GM12878 (cell line): ENCODE measurements around the gene TMEM53. TPM values are rescaled to one million over a fixed set of nuclear protein-coding genes. Genes with fewer than 3 reads are reported as not detected.

Experiments used
- ATAC-seq: fragments of 200-7000 bp; cut with Tn5 transposase; 3 replicates; pipeline ENCODE4 v1.9.1; 2020; ENCODE audit warnings: mild to moderate bottlenecking, moderate library complexity
- BruUV-seq: library from RNA; stranded (reverse); fragments of 400-500 nt; replicated peaks from 2 replicates; lab custom pipeline; 2021; lab: Mats Ljungman, UMichigan
- CTCF ChIA-PET: fragments of 300-600 bp; sonication (Branson Sonifier 250); formaldehyde crosslinking; extraction: SDS; loops from one replicate; lab custom pipeline; 2021; ENCODE audit warnings: inconsistent platforms; lab: Yijun Ruan, JAX
- POLR2A ChIA-PET: fragments of 350-600 bp; formaldehyde crosslinking; extraction: SDS; loops from one replicate; lab custom pipeline; 2021; ENCODE audit warnings: inconsistent platforms; lab: Charles Lee
- RAD21 ChIA-PET: fragments of 300-600 bp; sonication (Branson Sonifier 250); formaldehyde crosslinking; loops from one replicate; lab custom pipeline; 2023; ENCODE audit warnings: antibody characterized with exemption; ENCODE audit not compliant: unreplicated experiment; lab: Charles Lee
- SMC1A ChIA-PET: fragments of 300-600 bp; sonication (Branson Sonifier 250); formaldehyde crosslinking; loops from one replicate; lab custom pipeline; 2023; ENCODE audit not compliant: unreplicated experiment, uncharacterized antibody; lab: Charles Lee
- DNase-seq: peaks from one replicate; pipeline ENCODE4 v3.0.0-alpha.2; 2011; ENCODE audit warnings: low read depth, low spot score
- FAIRE-seq: peaks from 3 replicates; lab custom pipeline; 2011; peaks lifted over from hg19 to GRCh38; lab: Jason Lieb, UNC
- H2AFZ ChIP-seq: 2 replicates; pipeline ENCODE4 v1.6.0; 2011; ENCODE audit warnings: low read depth, low read length, control low read depth; ENCODE audit not compliant: control insufficient read depth
- H3K27ac ChIP-seq: 2 replicates; pipeline ENCODE4 v1.5.1; 2011; ENCODE audit warnings: control low read depth; ENCODE audit not compliant: control insufficient read depth, insufficient read depth
- H3K27me3 ChIP-seq, 2 experiments: replicated peaks in 1 of 2; 2 replicates each; pipeline versions ENCODE4 v1.6.0 to v1.6.1; 2011; ENCODE audit warnings: low read length in 1 of 2; ENCODE audit not compliant: control insufficient read depth in 2 of 2, insufficient read depth in 2 of 2
- H3K36me3 ChIP-seq, 2 experiments: 2 replicates each; pipeline ENCODE4 v1.5.1; 2011; ENCODE audit warnings: low read length in 1 of 2; ENCODE audit not compliant: control insufficient read depth in 2 of 2, insufficient read depth in 2 of 2
- H3K4me1 ChIP-seq: 2 replicates; pipeline ENCODE4 v1.6.1; 2011; ENCODE audit warnings: mild to moderate bottlenecking, low read length, moderate library complexity, mixed read lengths; ENCODE audit not compliant: control insufficient read depth, insufficient read depth
- H3K4me2 ChIP-seq: 2 replicates; pipeline ENCODE4 v1.6.0; 2011; ENCODE audit warnings: control low read depth; ENCODE audit not compliant: control insufficient read depth, insufficient read depth
- H3K4me3 ChIP-seq: fragments of 200-600 bp; sonication (generic); 2 replicates; pipeline ENCODE4 v1.5.1; 2016
- H3K79me2 ChIP-seq: 2 replicates; pipeline ENCODE4 v1.6.0; 2011; ENCODE audit warnings: low read length; ENCODE audit not compliant: control insufficient read depth, insufficient read depth
- H3K9ac ChIP-seq: 2 replicates; pipeline ENCODE4 v1.8.0; 2011; ENCODE audit warnings: low read length, control low read depth, mixed read lengths; ENCODE audit not compliant: control insufficient read depth, insufficient read depth
- H3K9me3 ChIP-seq: replicated peaks from 3 replicates; pipeline ENCODE4 v1.5.1; 2011; ENCODE audit warnings: mild to moderate bottlenecking, low read length; ENCODE audit not compliant: control insufficient read depth, insufficient read depth
- H4K20me1 ChIP-seq: 2 replicates; pipeline ENCODE4 v1.6.0; 2011; ENCODE audit not compliant: control insufficient read depth, insufficient read depth
- MLLT1 ChIP-seq: fragments of 450-650 bp; IDR thresholded peaks from 2 replicates; pipeline ENCODE4 v1.6.1; 2016; ENCODE audit warnings: mild to moderate bottlenecking
- SMAD5 ChIP-seq: IDR thresholded peaks from 2 replicates; pipeline ENCODE4 v1.6.1; 2016; ENCODE audit warnings: antibody characterized with exemption, low read depth
- SRF ChIP-seq, 2 experiments: IDR thresholded peaks; 2 replicates each; pipeline ENCODE4 v1.6.1; 2011; ENCODE audit warnings: low read depth in 2 of 2, low read length in 2 of 2, mild to moderate bottlenecking in 1 of 2, moderate library complexity in 1 of 2
- STAT1 ChIP-seq: fragments of 450-650 bp; conservative IDR thresholded peaks from 2 replicates; pipeline ENCODE4 v1.6.1; 2014; ENCODE audit warnings: antibody characterized with exemption, mild to moderate bottlenecking
- WGBS: methylation state at CpG from one replicate; pipeline ENCODE4 v1.1.6; 2016; ENCODE audit warnings: low lambda C conversion rate; ENCODE audit not compliant: insufficient replicate concordance, insufficient coverage; ENCODE audit errors: missing lambda C conversion rate; 5-methylcytosine and 5-hydroxymethylcytosine counted together
- in situ Hi-C: fragments of 300-500 bp; cut with MboI; formaldehyde crosslinking; loops from 9 replicates; pipeline ENCODE4 v1.14.3; 2018; ENCODE audit warnings: mixed read lengths
- intact Hi-C: fragments of 100-400 bp; cut with micrococcal nuclease; formaldehyde crosslinking; loops from one replicate; pipeline ENCODE4 v1.14.2; 2022; ENCODE audit not compliant: unreplicated experiment
- polyA plus RNA-seq, 11 experiments: library from polyadenylated mRNA; depleted of rRNA in 4 of 11; unstranded in 6 of 11; stranded (reverse) in 5 of 11; fragments of >200 nt; fragmentation: Nextera tagmentation in 4 of 11; fragmentation: Illumina TruSeq in 1 of 11; extraction: Ambion mirVana in 4 of 11; extraction: Trizol in 1 of 11; gene quantifications; 1 replicate in 1 of 11; 2 replicates in 10 of 11; pipeline versions ENCODE4 v1.2.1 to v1.2.3, GENCODE V29; 2011 to 2016; ENCODE audit warnings: inconsistent platforms in 2 of 11, missing spikeins in 2 of 11, low read depth in 1 of 11
- total RNA-seq, 4 experiments: library from RNA; depleted of rRNA in 3 of 4; stranded (reverse); fragments of >200 nt in 3 of 4; fragmentation: Illumina TruSeq in 1 of 4; extraction: Trizol in 1 of 4; gene quantifications; 2 replicates each; pipeline versions ENCODE4 v1.2.1 to v1.2.3, GENCODE V29; 2013 to 2021

The TMEM53 gene
- total and polyA plus RNA-seq, 10 of the 15 experiments (the other 5 are each of a cell fraction or from before 2014, with no cell fraction given) = 3.1 to 23.9 (median 11.1) TPM

GRCh38 chr1:44717653-44718052 is 43.4 kb upstream of the TMEM53 start:
- no peak overlapping the region for H2AFZ ChIP-seq
- peak overlapping the region; percentile 49; the same call in 1 of the 2 replicates for H3K27ac ChIP-seq
- H3K4me3 ChIP-seq = no peak overlapping the region
- no peaks in the 10 kb centered on the region for H4K20me1 ChIP-seq
- no TSS peak for BruUV-seq
- H3K36me3 ChIP-seq = no peaks in the 10 kb centered on the region
- H3K4me2 ChIP-seq = peak overlapping the region; percentile 31
- intact Hi-C loops = no loop called here
- TF ChIP-seq STAT1 (no peak), MLLT1 (no peak), SMAD5 (no peak), SRF (IDR thresholded peaks at IDR 0.05; ENCODE audit: low read depth in 2 of 2, low read length in 2 of 2) (no peak)
- FAIRE-seq (no peak), DNase-seq (no peak), ATAC-seq (no peak)
- no peaks in the 10 kb centered on the region for H3K27me3 ChIP-seq
- H3K9ac ChIP-seq = no peak overlapping the region
- H3K79me2 ChIP-seq = no peaks in the 10 kb centered on the region
- ChIA-PET CTCF (interaction anchor here (0.6 to 12.6 kb wide), 11 partner anchors 9 to 582 kb away, joined by 3 to 175 read pairs (median 5); partner anchors contain the start of genes BEST4 and RNU5D-1), POLR2A (interaction anchor here (0.6 to 9.8 kb wide), 7 partner anchors 9 to 294 kb away, joined by 3 to 110 read pairs (median 3); partner anchors contain the start of genes HECTD3 and RNU5D-1), SMC1A (interaction anchor here (0.8 to 9.8 kb wide), 10 partner anchors 11 to 584 kb away, joined by 3 to 73 read pairs (median 5); partner anchors contain the start of genes PLK3, RNU5D-1 and UROD), RAD21 (interaction anchor here (1.0 to 2.6 kb wide), 6 partner anchors 11 to 773 kb away, joined by 3 to 11 read pairs (median 4); partner anchors contain the start of genes RNU5D-1 and TESK2)
- 0% methylated on average over 1 of the region's 1 CpG for whole genome bisulfite sequencing
- in situ Hi-C loops = loop anchor here (5.0 kb wide), 1 partner anchor 585 kb away; no protein-coding TSS in a partner anchor
- H3K9me3 ChIP-seq = no peaks in the 10 kb centered on the region
- peaks cover 56% of the 10 kb centered on the region for H3K4me1 ChIP-seq
